Mesothelial cell of epicardium (in vitro differentiated cells): Measurements from ENCODE around the gene SYNCRIP. TPM values are rescaled to one million over a fixed set of nuclear protein-coding genes. Genes with fewer than 3 reads are reported as not detected.

ENCODE experiments used
- DNase-seq, 2 experiments: peaks; one replicate each; pipeline ENCODE4 v3.0.0; 2021; ENCODE audit warnings: low spot score in 2 of 2; ENCODE audit not compliant: unreplicated experiment in 2 of 2
- H3K27ac Mint-ChIP-seq: 2 replicates; pipeline ENCODE4 v1.8.0; 2021; ENCODE audit warnings: mixed read lengths
- H3K27me3 Mint-ChIP-seq: 2 replicates; pipeline ENCODE4 v1.8.0; 2021; ENCODE audit warnings: low read depth, mixed read lengths
- H3K36me3 Mint-ChIP-seq: 2 replicates; pipeline ENCODE4 v1.8.0; 2021; ENCODE audit warnings: mixed read lengths
- H3K4me1 Mint-ChIP-seq: 2 replicates; pipeline ENCODE4 v1.8.0; 2021; ENCODE audit warnings: mixed read lengths
- H3K4me3 Mint-ChIP-seq: 2 replicates; pipeline ENCODE4 v1.8.0; 2021; ENCODE audit warnings: mild to moderate bottlenecking, moderate library complexity, mixed read lengths
- H3K9me3 Mint-ChIP-seq: 2 replicates; pipeline ENCODE4 v1.8.0; 2021; ENCODE audit warnings: mixed read lengths
- CTCF ChIP-seq: fragments of 200-600 bp; sonication (generic); IDR thresholded peaks from one replicate; pipeline ENCODE4 v1.5.0; 2021; ENCODE audit warnings: antibody characterized with exemption; ENCODE audit not compliant: unreplicated experiment
- total RNA-seq: library from RNA; stranded (reverse); gene quantifications from 3 replicates; pipeline ENCODE4 v1.2.1, GENCODE V29; 2021

SYNCRIP gene
- 127 to 129 TPM (median 129 TPM) in 3 replicates for total RNA-seq

- H3K27me3 Mint-ChIP-seq, result no peaks in the 10 kb centered on the region
- no peak for TF ChIP-seq CTCF
- peaks cover 3% of the 10 kb centered on the region for H3K9me3 Mint-ChIP-seq
- peak; percentile 98 for DNase-seq
- H3K4me1 Mint-ChIP-seq, result peaks cover 42% of the 10 kb centered on the region
- peak within 1 kb of the TSS; percentile 83 for H3K4me3 Mint-ChIP-seq
- peak within 1 kb of the TSS; percentile 100 for H3K27ac Mint-ChIP-seq
- peaks cover 22% of the 10 kb centered on the region for H3K36me3 Mint-ChIP-seq
These were observed at the start of gene SYNCRIP for GRCh38 chr6:85642774-85643536. Gene SYNCRIP (minus strand): TSS chr6:85642886. CDS start chr6:85641439, 1,447 bp downstream.

GRCh38 chr6:85691478-85691877, 48.8 kb upstream of the SYNCRIP start:
- Mint-ChIP-seq H3K4me3 (no peak overlapping the region), H3K27ac (no peak overlapping the region), H3K4me1 (no peaks in the 10 kb centered on the region), H3K27me3 (peaks cover 5% of the 10 kb centered on the region), H3K9me3 (peaks cover 2% of the 10 kb centered on the region), H3K36me3 (no peaks in the 10 kb centered on the region)
- no peak for TF ChIP-seq CTCF
- no peak for DNase-seq

GRCh38 chr6:85690071-85690470, 47.4 kb upstream of the SYNCRIP start:
- no peaks in the 10 kb centered on the region for H3K4me1 Mint-ChIP-seq
- H3K9me3 Mint-ChIP-seq, result no peaks in the 10 kb centered on the region
- H3K36me3 Mint-ChIP-seq, result no peaks in the 10 kb centered on the region
- no peak overlapping the region for H3K27ac Mint-ChIP-seq
- DNase-seq, result no peak
- no peak for TF ChIP-seq CTCF
- H3K4me3 Mint-ChIP-seq, result no peak overlapping the region
- H3K27me3 Mint-ChIP-seq, result peaks cover 5% of the 10 kb centered on the region

GRCh38 chr6:85685713-85686112, 43.0 kb upstream of the SYNCRIP start:
- DNase-seq, result no peak
- peaks cover 5% of the 10 kb centered on the region for H3K9me3 Mint-ChIP-seq
- no peaks in the 10 kb centered on the region for H3K36me3 Mint-ChIP-seq
- TF ChIP-seq CTCF, result no peak
- H3K27me3 Mint-ChIP-seq, result no peaks in the 10 kb centered on the region
- no peak overlapping the region for H3K27ac Mint-ChIP-seq
- no peak overlapping the region for H3K4me3 Mint-ChIP-seq
- H3K4me1 Mint-ChIP-seq, result no peaks in the 10 kb centered on the region

- Mint-ChIP-seq H3K27me3 (no peaks in the 10 kb centered on the region), H3K4me3 (no peak overlapping the region), H3K36me3 (no peaks in the 10 kb centered on the region), H3K4me1 (peaks cover 6% of the 10 kb centered on the region), H3K9me3 (peaks cover 5% of the 10 kb centered on the region), H3K27ac (no peak overlapping the region)
- no peak for TF ChIP-seq CTCF
- DNase-seq, result no peak
These were observed 42.1 kb upstream of the SYNCRIP start for GRCh38 chr6:85684809-85685171.
